Colonic mucosa (tissue), 4 donors: ENCODE results near the gene C2orf72. TPM values are rescaled to one million over a fixed set of nuclear protein-coding genes. Genes with fewer than 3 reads are reported as not detected.

Experiments
- DNase-seq: peaks from one replicate; pipeline ENCODE4 v3.0.0-alpha.2; 2020
- H3K27ac ChIP-seq: fragments of 200-600 bp; one replicate; pipeline ENCODE4 v1.8.0; 2021
- H3K27me3 ChIP-seq: fragments of 200-600 bp; one replicate; pipeline ENCODE4 v1.8.0; 2021
- H3K36me3 ChIP-seq: fragments of 200-600 bp; one replicate; pipeline ENCODE4 v1.8.0; 2021
- H3K4me1 ChIP-seq: fragments of 200-600 bp; one replicate; pipeline ENCODE4 v1.8.0; 2021; ENCODE audit warnings: mild to moderate bottlenecking
- H3K4me3 ChIP-seq: fragments of 200-600 bp; one replicate; pipeline ENCODE4 v1.8.0; 2021
- H3K9ac ChIP-seq, 2 donors: one replicate each; pipeline ENCODE4 v1.7.0; 2013; ENCODE audit warnings: control low read depth in 2 of 2, low read depth in 2 of 2, low read length in 2 of 2
- H3K9me3 ChIP-seq: fragments of 200-600 bp; one replicate; pipeline ENCODE4 v1.8.0; 2021
- CTCF ChIP-seq: fragments of 200-600 bp; IDR thresholded peaks from one replicate; pipeline ENCODE4 v1.8.0; 2022; ENCODE audit warnings: antibody characterized with exemption, mild to moderate bottlenecking
- intact Hi-C: fragments of 100-400 bp; cut with DNase I; formaldehyde crosslinking; loops from one replicate; pipeline ENCODE4 v1.14.1; 2022
- total RNA-seq, 2 donors: library from RNA; stranded (reverse); fragmentation: NEBNext Ultra II Directional in 1 of 2; extraction: Animal tissue kit (Norgen Biotek cat#: 25700) in 1 of 2; gene quantifications; one replicate each; pipeline ENCODE4 v1.2.1, GENCODE V29; 2021
- donor health status: healthy.
- donor health status: DM: no; HTN: no; CAD: no.
- donor health status: DM: no; HTN: no; CAD: no.

Gene C2orf72
- 10 to 100 TPM; 44.5 to 82.5 TPM for total RNA-seq

- Histone ChIP-seq H3K9ac (peak within 1 kb of the TSS; percentile 61 to 63), H3K27ac (no peak within 1 kb of the TSS)
These were observed at the start of gene C2orf72 for GRCh38 chr2:231037202-231037730. C2orf72 (plus strand) TSS chr2:231037523; CDS start chr2:231037566, 43 bp downstream.

DNA sequence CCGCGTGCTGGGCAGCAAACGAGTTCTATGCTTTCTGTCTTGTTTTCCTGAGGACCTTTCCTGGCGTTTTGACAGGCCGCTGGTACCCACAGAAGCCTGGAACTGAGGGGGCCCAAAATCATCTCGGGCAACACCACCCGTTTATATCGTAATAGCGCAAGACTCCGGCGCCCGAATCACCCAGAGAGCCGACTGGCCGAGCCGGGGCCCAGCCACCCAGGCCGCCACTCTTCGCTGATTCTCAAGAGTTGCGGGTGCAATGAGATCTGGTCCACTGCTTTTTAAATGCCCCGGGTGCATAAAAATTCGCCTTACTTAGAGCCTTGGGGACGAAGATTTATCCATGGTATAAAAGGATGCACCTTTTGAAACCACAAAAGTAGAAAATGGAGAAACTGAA lies 47.6 kb upstream of the C2orf72 start:
- DNase-seq = no peak
- Histone ChIP-seq H3K4me1 (peaks cover 3% of the 10 kb centered on the region), H3K36me3 (no peaks in the 10 kb centered on the region), H3K4me3 (no peak overlapping the region), H3K9me3 (no peaks in the 10 kb centered on the region), H3K27ac (no peak overlapping the region), H3K27me3 (no peaks in the 10 kb centered on the region), H3K9ac (no peak overlapping the region)
- no peak for TF ChIP-seq CTCF
- intact Hi-C loops = loop anchor here (5.0 kb wide), 3 partner anchors 67 to 142 kb away; no protein-coding TSS in a partner anchor

More at GRCh38 chr2:231037202-231037730, at the start of gene C2orf72:
- H3K4me1 ChIP-seq = peaks cover 7% of the 10 kb centered on the region
- H3K4me3 ChIP-seq = peak within 1 kb of the TSS; percentile 53
- H3K27me3 ChIP-seq = no peaks in the 10 kb centered on the region
- intact Hi-C loops = no loop called here
- no peaks in the 10 kb centered on the region for H3K36me3 ChIP-seq
- DNase-seq = no peak
- no peaks in the 10 kb centered on the region for H3K9me3 ChIP-seq
- TF ChIP-seq CTCF = no peak

GRCh38 chr2:230990131-230990898 lies 47.0 kb upstream of the C2orf72 start:
- Histone ChIP-seq H3K4me1 (peaks cover 3% of the 10 kb centered on the region), H3K27me3 (no peaks in the 10 kb centered on the region)

GRCh38 chr2:230990899-230991150 lies 46.5 kb upstream of the C2orf72 start:
- Histone ChIP-seq H3K36me3 (no peaks in the 10 kb centered on the region), H3K9me3 (no peaks in the 10 kb centered on the region), H3K27me3 (no peaks in the 10 kb centered on the region), H3K27ac (no peak overlapping the region), H3K4me3 (no peak overlapping the region), H3K4me1 (peaks cover 3% of the 10 kb centered on the region), H3K9ac (no peak overlapping the region)
- TF ChIP-seq CTCF = no peak
- intact Hi-C loops = no loop called here
- DNase-seq = no peak

More at GRCh38 chr2:230990131-230990898, 47.0 kb upstream of the C2orf72 start:
- intact Hi-C loops = no loop called here
- no peak overlapping the region for H3K9ac ChIP-seq
- no peak overlapping the region for H3K4me3 ChIP-seq
- no peak for TF ChIP-seq CTCF
- no peaks in the 10 kb centered on the region for H3K36me3 ChIP-seq
- no peak overlapping the region for H3K27ac ChIP-seq
- no peaks in the 10 kb centered on the region for H3K9me3 ChIP-seq
- DNase-seq = no peak

DNA sequence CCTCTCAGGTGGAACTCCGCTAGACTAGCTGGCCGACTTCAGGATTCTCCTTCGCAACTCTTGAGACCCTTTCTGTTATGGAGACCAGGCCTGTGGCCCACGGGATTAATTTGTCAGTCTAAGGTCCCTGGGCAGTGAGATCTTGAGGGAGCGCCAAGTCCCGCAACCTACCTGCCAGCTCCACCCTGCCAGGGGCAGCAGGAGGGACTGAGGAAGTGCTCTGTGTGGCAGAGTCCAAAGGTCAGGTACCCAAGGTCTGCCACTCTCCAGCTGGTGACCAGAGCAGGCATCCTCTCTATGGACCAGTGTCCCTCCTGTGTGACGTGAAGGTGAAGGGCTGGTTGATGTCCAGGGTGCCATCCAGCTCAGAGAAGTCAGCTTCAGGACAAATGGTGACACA lies 45.7 kb upstream of the C2orf72 start:
- no peak overlapping the region for H3K4me3 ChIP-seq
- peak; percentile 47 for DNase-seq
- no peaks in the 10 kb centered on the region for H3K36me3 ChIP-seq
- intact Hi-C loops = no loop called here
- no peak overlapping the region for H3K27ac ChIP-seq
- H3K27me3 ChIP-seq = no peaks in the 10 kb centered on the region
- H3K4me1 ChIP-seq = peaks cover 3% of the 10 kb centered on the region
- H3K9ac ChIP-seq = no peak overlapping the region
- no peak for TF ChIP-seq CTCF
- no peaks in the 10 kb centered on the region for H3K9me3 ChIP-seq
